Mesenchymal stem cell (in vitro differentiated cells and primary cell): Measurements from ENCODE around the gene DAG1.
"Not testable (repeated sequence)": the region's sequence is repeated elsewhere in the genome, so short reads cannot be mapped to it uniquely, and the experiment has no call there.

Source experiments
- DNase-seq: peaks from one replicate; pipeline ENCODE4 v3.0.0-alpha.2; 2013
- H2AFZ ChIP-seq: one replicate; pipeline ENCODE4 v1.6.1; 2013; ENCODE audit warnings: low read depth, mild to moderate bottlenecking, control low read depth, inconsistent platforms, low read length, moderate library complexity
- H2AK5ac ChIP-seq: 2 replicates; pipeline ENCODE4 v1.6.1; 2013; ENCODE audit warnings: low read length, moderate library complexity, mild to moderate bottlenecking, inconsistent platforms; ENCODE audit not compliant: severe bottlenecking
- H2BK120ac ChIP-seq: one replicate; pipeline ENCODE4 v1.6.1; 2013; ENCODE audit warnings: low read depth, mild to moderate bottlenecking, inconsistent platforms, low read length, moderate library complexity
- H2BK12ac ChIP-seq, 2 experiments: one replicate each; pipeline ENCODE4 v1.6.1; 2013; ENCODE audit warnings: inconsistent platforms in 2 of 2, low read length in 2 of 2, mild to moderate bottlenecking in 2 of 2, moderate library complexity in 2 of 2, control low read depth in 1 of 2
- H2BK15ac ChIP-seq: one replicate; pipeline ENCODE4 v1.6.1; 2013; ENCODE audit warnings: mild to moderate bottlenecking, low read depth, inconsistent platforms; ENCODE audit not compliant: poor library complexity, severe bottlenecking
- H2BK5ac ChIP-seq: 2 replicates; pipeline ENCODE4 v1.6.1; 2013; ENCODE audit warnings: low read depth, mild to moderate bottlenecking, low read length, control low read depth, inconsistent platforms; ENCODE audit not compliant: poor library complexity, severe bottlenecking
- H3K14ac ChIP-seq, 2 experiments: one replicate each; pipeline ENCODE4 v1.6.1; 2013; ENCODE audit warnings: inconsistent platforms in 2 of 2, low read length in 2 of 2, control low read depth in 1 of 2, mild to moderate bottlenecking in 1 of 2, moderate library complexity in 1 of 2
- H3K18ac ChIP-seq, 2 experiments: one replicate each; pipeline ENCODE4 v1.6.1; 2013; ENCODE audit warnings: inconsistent platforms in 2 of 2, low read length in 2 of 2, control low read depth in 1 of 2, low read depth in 1 of 2, mild to moderate bottlenecking in 1 of 2
- H3K23ac ChIP-seq, 2 experiments: one replicate each; pipeline ENCODE4 v1.6.1; 2013; ENCODE audit warnings: inconsistent platforms in 2 of 2, low read length in 2 of 2, mild to moderate bottlenecking in 2 of 2, moderate library complexity in 2 of 2, control low read depth in 1 of 2
- H3K27ac ChIP-seq: 2 replicates; pipeline ENCODE4 v1.5.1; 2013; ENCODE audit warnings: mild to moderate bottlenecking, moderate library complexity, low read length, control low read depth, inconsistent platforms; ENCODE audit not compliant: poor library complexity, severe bottlenecking
- H3K27me3 ChIP-seq, 2 experiments: 2 replicates each; pipeline versions ENCODE4 v1.6.1 to v1.7.0; 2013; ENCODE audit warnings: low read length in 2 of 2, mild to moderate bottlenecking in 2 of 2, moderate library complexity in 2 of 2, control low read depth in 1 of 2, inconsistent platforms in 1 of 2; ENCODE audit not compliant: control insufficient read depth in 1 of 2, insufficient read depth in 1 of 2
- H3K36me3 ChIP-seq, 2 experiments: 2 replicates each; pipeline versions ENCODE4 v1.6.1 to v1.7.0; 2013; ENCODE audit warnings: low read length in 2 of 2, control low read depth in 1 of 2, inconsistent platforms in 1 of 2, low read depth in 1 of 2, mild to moderate bottlenecking in 1 of 2; ENCODE audit not compliant: insufficient read depth in 2 of 2, control insufficient read depth in 1 of 2
- H3K4ac ChIP-seq, 2 experiments: one replicate each; pipeline ENCODE4 v1.6.1; 2013; ENCODE audit warnings: inconsistent platforms in 2 of 2, low read length in 2 of 2, mild to moderate bottlenecking in 2 of 2, moderate library complexity in 2 of 2, control low read depth in 1 of 2, low read depth in 1 of 2
- H3K4me1 ChIP-seq: 2 replicates; pipeline ENCODE4 v1.6.1; 2013; ENCODE audit warnings: low read depth, low read length, control low read depth; ENCODE audit not compliant: control insufficient read depth, insufficient read depth
- H3K4me2 ChIP-seq: 2 replicates; pipeline ENCODE4 v1.6.1; 2013; ENCODE audit warnings: low read length, mild to moderate bottlenecking, inconsistent platforms; ENCODE audit not compliant: poor library complexity, severe bottlenecking
- H3K4me3 ChIP-seq, 2 experiments: 2 replicates each; pipeline versions ENCODE4 v1.5.1 to v1.7.0; 2013; ENCODE audit warnings: low read length in 2 of 2, mild to moderate bottlenecking in 2 of 2, control low read depth in 1 of 2, low read depth in 1 of 2; ENCODE audit not compliant: insufficient read depth in 1 of 2
- H3K79me1 ChIP-seq: replicated peaks from 2 replicates; pipeline ENCODE4 v1.6.1; 2013; ENCODE audit warnings: mild to moderate bottlenecking, control low read depth, low read length, inconsistent platforms; ENCODE audit not compliant: poor library complexity, severe bottlenecking
- H3K9ac ChIP-seq: 2 replicates; pipeline ENCODE4 v1.7.0; 2013; ENCODE audit warnings: mild to moderate bottlenecking, low read length, moderate library complexity
- H3K9me3 ChIP-seq: 2 replicates; pipeline ENCODE4 v1.7.0; 2013; ENCODE audit warnings: mild to moderate bottlenecking, low read length; ENCODE audit not compliant: control insufficient read depth
- H4K8ac ChIP-seq: one replicate; pipeline ENCODE4 v1.6.1; 2013; ENCODE audit warnings: inconsistent platforms, mild to moderate bottlenecking, low read length, moderate library complexity
- H4K91ac ChIP-seq: one replicate; pipeline ENCODE4 v1.6.1; 2013; ENCODE audit warnings: mild to moderate bottlenecking, low read length, inconsistent platforms
- WGBS: methylation state at CpG from one replicate; pipeline ENCODE4 v1.1.7; 2013; ENCODE audit warnings: mixed read lengths; 5-methylcytosine and 5-hydroxymethylcytosine counted together

The DAG1 gene

DNA sequence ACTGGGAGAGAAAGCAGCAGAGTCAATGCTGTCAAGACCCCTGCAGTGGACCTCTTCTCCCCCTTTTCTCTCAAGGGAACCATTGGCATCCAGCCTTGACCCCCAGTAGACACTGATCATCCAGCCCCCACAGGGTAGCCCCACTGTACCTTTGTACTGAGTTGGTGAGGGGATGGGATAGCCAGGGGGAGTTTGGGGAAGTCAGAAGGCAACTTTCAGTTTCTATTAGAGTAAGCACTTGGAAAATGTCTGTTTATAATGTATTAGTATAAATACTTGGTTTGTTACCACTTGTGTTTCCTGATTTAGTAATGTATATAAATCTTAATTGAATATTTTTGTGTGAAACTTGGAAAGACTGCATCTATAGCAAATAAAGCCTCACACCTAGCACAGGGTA is 25.0 kb downstream of the DAG1 start:
- Histone ChIP-seq H3K27ac (no peak overlapping the region), H3K14ac (no peak overlapping the region), H2BK12ac (no peak overlapping the region), H3K4me2 (no peak overlapping the region), H3K9ac (no peak overlapping the region), H2BK5ac (no peak overlapping the region), H2BK120ac (no peak overlapping the region), H3K4me3 (no peak overlapping the region), H3K9me3 (no peaks in the 10 kb centered on the region), H3K4ac (no peak overlapping the region), H3K79me1 (peaks cover 20% of the 10 kb centered on the region), H4K8ac (peak overlapping the region; percentile 49), H2BK15ac (no peak overlapping the region), H3K4me1 (peaks cover 12% of the 10 kb centered on the region), H3K23ac (no peak overlapping the region), H2AFZ (no peak overlapping the region), H2AK5ac (no peak overlapping the region), H3K36me3 (peaks cover 0 to 7% of the 10 kb centered on the region in 2 experiments), H3K27me3 (no peaks in the 10 kb centered on the region), H4K91ac (no peak overlapping the region), H3K18ac (no peak overlapping the region)
- no peak for DNase-seq

DNA sequence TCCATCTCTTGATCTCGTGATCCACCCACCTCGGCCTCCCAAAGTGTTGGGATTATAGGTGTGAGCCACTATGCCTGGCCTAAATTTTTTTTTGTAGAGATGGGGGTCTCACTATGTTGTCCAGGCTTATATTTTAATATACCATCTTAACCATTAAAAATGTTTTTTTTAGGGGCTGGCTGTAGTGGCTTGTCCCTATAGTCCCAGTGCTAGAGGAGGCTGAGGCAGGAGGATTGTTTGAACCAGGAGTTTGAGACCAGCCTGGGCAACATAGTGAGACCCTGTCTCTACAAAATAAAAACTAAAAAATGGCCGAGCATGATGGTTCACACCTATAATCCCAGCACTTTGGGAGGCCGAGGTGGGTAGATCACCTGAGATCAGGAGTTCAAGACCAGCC is 26.8 kb downstream of the DAG1 start:
- not testable (repeated sequence) for H2BK12ac ChIP-seq, H2BK120ac ChIP-seq, H2BK5ac ChIP-seq, H3K27me3 ChIP-seq, H2BK15ac ChIP-seq, H3K4me3 ChIP-seq, H3K4ac ChIP-seq, H3K18ac ChIP-seq, H3K23ac ChIP-seq, H4K8ac ChIP-seq, H2AFZ ChIP-seq, H3K9ac ChIP-seq, H3K36me3 ChIP-seq, H4K91ac ChIP-seq, H2AK5ac ChIP-seq, H3K27ac ChIP-seq, H3K9me3 ChIP-seq, DNase-seq, H3K14ac ChIP-seq, H3K4me2 ChIP-seq
- H3K79me1 ChIP-seq = peaks cover 20% of the 10 kb centered on the region
- 90% methylated on average over 2 of the region's 4 CpGs for WGBS
- peaks cover 17% of the 10 kb centered on the region for H3K4me1 ChIP-seq

GRCh38 chr3:49497606-49498005 is 27.5 kb downstream of the DAG1 start:
- peaks cover 24% of the 10 kb centered on the region for H3K79me1 ChIP-seq

GRCh38 chr3:49498239-49498638 is 28.2 kb downstream of the DAG1 start:
- peak overlapping the region; percentile 68 for H3K27ac ChIP-seq
- no peak overlapping the region for H3K4me3 ChIP-seq
- WGBS = 100% methylated on average over 1 of the region's 1 CpG

More at GRCh38 chr3:49497606-49498005, 27.5 kb downstream of the DAG1 start:
- Histone ChIP-seq H3K23ac (no peak overlapping the region), H3K18ac (no peak overlapping the region), H2BK5ac (no peak overlapping the region), H3K27me3 (no peaks in the 10 kb centered on the region), H4K8ac (no peak overlapping the region), H4K91ac (no peak overlapping the region), H2BK12ac (no peak overlapping the region), H3K4me2 (peak overlapping the region; percentile 20), H3K36me3 (peaks cover 0 to 7% of the 10 kb centered on the region in 2 experiments), H3K4me1 (peaks cover 17% of the 10 kb centered on the region), H3K4ac (no peak overlapping the region), H3K9me3 (no peaks in the 10 kb centered on the region), H3K27ac (peak overlapping the region; percentile 68), H3K14ac (no peak overlapping the region), H2BK120ac (no peak overlapping the region), H2AK5ac (no peak overlapping the region), H3K9ac (no peak overlapping the region), H3K4me3 (no peak overlapping the region), H2AFZ (no peak overlapping the region), H2BK15ac (no peak overlapping the region)
- WGBS = 85% methylated on average over 4 of the region's 4 CpGs
- no peak for DNase-seq

More at GRCh38 chr3:49498239-49498638, 28.2 kb downstream of the DAG1 start:
- H3K23ac ChIP-seq = no peak overlapping the region
- no peak overlapping the region for H3K9ac ChIP-seq
- H3K4me1 ChIP-seq = peaks cover 17% of the 10 kb centered on the region
- H3K4ac ChIP-seq = no peak overlapping the region
- H3K4me2 ChIP-seq = no peak overlapping the region
- H2AFZ ChIP-seq = no peak overlapping the region
- no peak overlapping the region for H2BK120ac ChIP-seq
- H4K91ac ChIP-seq = no peak overlapping the region
- H3K36me3 ChIP-seq = peaks cover 0 to 5% of the 10 kb centered on the region in 2 experiments
- no peak overlapping the region for H2BK5ac ChIP-seq
- peak overlapping the region; percentile 49 for H2BK15ac ChIP-seq
- H3K79me1 ChIP-seq = peaks cover 24% of the 10 kb centered on the region
- H3K9me3 ChIP-seq = no peaks in the 10 kb centered on the region
- H4K8ac ChIP-seq = no peak overlapping the region
- H3K14ac ChIP-seq = no peak overlapping the region
- H3K27me3 ChIP-seq = no peaks in the 10 kb centered on the region
- no peak overlapping the region for H2BK12ac ChIP-seq
- no peak for DNase-seq
- peak overlapping the region; percentile 85 for H2AK5ac ChIP-seq
- H3K18ac ChIP-seq = no peak overlapping the region
